ENCODE data around the gene OXA1L. TPM values are rescaled to one million over a fixed set of nuclear protein-coding genes. Genes with fewer than 3 reads are reported as not detected.

Gene OXA1L
- total and polyA plus RNA-seq, 2 donors from 2014 or later, result 80.8 to 101 TPM

DNA sequence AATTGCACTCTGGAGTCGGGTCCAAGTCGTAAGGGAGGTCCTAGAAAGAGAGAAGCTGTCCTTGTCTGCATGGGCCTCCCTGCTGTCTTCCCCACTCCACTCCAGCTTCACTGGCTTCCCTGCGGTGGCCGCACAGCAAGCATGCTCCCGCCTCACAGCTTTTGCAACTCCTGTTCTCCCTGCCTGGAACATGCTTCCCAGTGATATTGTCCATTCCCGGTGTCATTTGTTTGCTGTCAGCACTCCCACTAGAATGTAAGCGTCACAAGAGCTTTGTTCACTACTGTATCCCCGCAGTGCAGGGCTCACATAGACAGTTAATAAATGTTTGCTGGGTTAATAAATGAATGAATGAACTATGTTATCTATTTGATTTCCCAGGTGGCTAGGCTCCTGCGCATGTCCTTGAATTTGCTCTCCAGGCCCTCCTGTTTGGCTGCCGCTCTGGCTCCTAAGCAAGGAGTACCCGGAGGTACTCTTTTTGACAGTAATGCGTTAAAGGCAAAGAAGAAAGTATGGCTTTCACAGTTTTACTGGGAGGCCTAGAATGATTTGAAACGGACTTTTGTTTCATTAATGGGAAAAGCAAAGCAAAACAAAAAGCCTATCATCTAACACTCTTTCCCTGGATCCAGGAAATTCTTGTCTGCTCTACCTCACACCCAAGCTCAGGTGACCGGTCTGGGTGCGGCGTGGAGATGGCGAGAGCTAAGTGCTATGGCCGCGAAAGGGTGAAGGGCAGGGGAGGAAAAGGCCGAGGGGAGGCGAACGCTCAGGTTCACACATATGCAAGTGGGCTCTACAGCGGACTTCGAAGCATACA is 54.9 kb downstream of the OXA1L start:
- no peak overlapping the region for H3K9ac ChIP-seq (ENCODE audit: low read length in 3 of 3)
- H3K27ac ChIP-seq (ENCODE audit: low read depth in 2 of 2, low read length in 2 of 2), result peak overlapping the region; percentile 40 to 67
- peak overlapping the region in 1 of 3 donors; percentile 47 for H3K4me3 ChIP-seq (ENCODE audit: low read length in 3 of 3)
- TF ChIP-seq, protein P1, sequence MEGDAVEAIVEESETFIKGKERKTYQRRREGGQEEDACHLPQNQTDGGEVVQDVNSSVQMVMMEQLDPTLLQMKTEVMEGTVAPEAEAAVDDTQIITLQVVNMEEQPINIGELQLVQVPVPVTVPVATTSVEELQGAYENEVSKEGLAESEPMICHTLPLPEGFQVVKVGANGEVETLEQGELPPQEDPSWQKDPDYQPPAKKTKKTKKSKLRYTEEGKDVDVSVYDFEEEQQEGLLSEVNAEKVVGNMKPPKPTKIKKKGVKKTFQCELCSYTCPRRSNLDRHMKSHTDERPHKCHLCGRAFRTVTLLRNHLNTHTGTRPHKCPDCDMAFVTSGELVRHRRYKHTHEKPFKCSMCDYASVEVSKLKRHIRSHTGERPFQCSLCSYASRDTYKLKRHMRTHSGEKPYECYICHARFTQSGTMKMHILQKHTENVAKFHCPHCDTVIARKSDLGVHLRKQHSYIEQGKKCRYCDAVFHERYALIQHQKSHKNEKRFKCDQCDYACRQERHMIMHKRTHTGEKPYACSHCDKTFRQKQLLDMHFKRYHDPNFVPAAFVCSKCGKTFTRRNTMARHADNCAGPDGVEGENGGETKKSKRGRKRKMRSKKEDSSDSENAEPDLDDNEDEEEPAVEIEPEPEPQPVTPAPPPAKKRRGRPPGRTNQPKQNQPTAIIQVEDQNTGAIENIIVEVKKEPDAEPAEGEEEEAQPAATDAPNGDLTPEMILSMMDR (IDR thresholded peaks at IDR 0.05; ENCODE audit: borderline replicate concordance, extremely low read depth, insufficient read depth), result no peak
- FAIRE-seq (no peak), DNase-seq (peak in 4 of 5 donors; percentile 52 to 77 (median 66))
- no peaks in the 10 kb centered on the region for H3K9me3 ChIP-seq (ENCODE audit: control insufficient read depth in 2 of 3, insufficient read depth in 1 of 3, low read length in 3 of 3)
- intact Hi-C loops (cut with DNase I), result no loop called here
- no peaks in the 10 kb centered on the region for H3K27me3 ChIP-seq (ENCODE audit: control insufficient read depth, insufficient read depth, low read length)
- no peaks in the 10 kb centered on the region for H3K36me3 ChIP-seq (ENCODE audit: control insufficient read depth in 2 of 3, insufficient read depth in 3 of 3, low read length in 3 of 3)
- peaks cover 0 to 16% (median 13%) of the 10 kb centered on the region in 3 donors for H3K4me1 ChIP-seq (ENCODE audit: control insufficient read depth in 2 of 3, insufficient read depth in 2 of 3, low read depth in 1 of 3, low read length in 3 of 3)

GRCh38 chr14:22822016-22822570 is 55.6 kb downstream of the OXA1L start:
- Histone ChIP-seq H3K9me3 (ENCODE audit: control insufficient read depth in 2 of 3, insufficient read depth in 1 of 3, low read length in 3 of 3) (no peaks in the 10 kb centered on the region), H3K36me3 (ENCODE audit: control insufficient read depth in 2 of 3, insufficient read depth in 3 of 3, low read length in 3 of 3) (no peaks in the 10 kb centered on the region), H3K27ac (ENCODE audit: low read depth in 2 of 2, low read length in 2 of 2) (peak overlapping the region; percentile 67 to 70), H3K4me1 (ENCODE audit: control insufficient read depth in 2 of 3, insufficient read depth in 2 of 3, low read depth in 1 of 3, low read length in 3 of 3) (peaks cover 0 to 16% (median 13%) of the 10 kb centered on the region in 3 donors), H3K27me3 (ENCODE audit: control insufficient read depth, insufficient read depth, low read length) (no peaks in the 10 kb centered on the region), H3K4me3 (ENCODE audit: low read length in 3 of 3) (peak overlapping the region; percentile 11 to 47 (median 35)), H3K9ac (ENCODE audit: low read length in 3 of 3) (peak overlapping the region in 1 of 3 donors; percentile 58)
- DNase-seq (peak in 3 of 5 donors; percentile 22 to 82 (median 80)), FAIRE-seq (no peak)
- intact Hi-C loops (cut with DNase I), result no loop called here
- TF ChIP-seq, protein P1 (IDR thresholded peaks at IDR 0.05; ENCODE audit: borderline replicate concordance, extremely low read depth, insufficient read depth), result no peak

Other genes starting within 250 kb of the OXA1L start
- gene DAD1, start 177.5 kb upstream of the OXA1L start, total RNA-seq, result 205 TPM
- 523 TPM for gene DAD1, start 177.5 kb upstream of the OXA1L start, polyA plus RNA-seq (ENCODE audit: insufficient read depth, low read depth, low replicate concordance)
- 34.1 TPM for gene ABHD4, start 168.4 kb upstream of the OXA1L start, total RNA-seq
- 45.2 TPM for gene ABHD4, start 168.4 kb upstream of the OXA1L start, polyA plus RNA-seq (ENCODE audit: insufficient read depth, low read depth, low replicate concordance)
- gene OR6J1, start 122.3 kb upstream of the OXA1L start, total RNA-seq, result not detected
- gene OR6J1, start 122.3 kb upstream of the OXA1L start, polyA plus RNA-seq (ENCODE audit: insufficient read depth, low read depth, low replicate concordance), result not detected
- gene SLC7A7, start 48.7 kb downstream of the OXA1L start, total RNA-seq, result 26.6 TPM
- gene SLC7A7, start 48.7 kb downstream of the OXA1L start, polyA plus RNA-seq (ENCODE audit: insufficient read depth, low read depth, low replicate concordance), result 235 TPM
- 74.3 TPM for gene MRPL52, start 63.2 kb downstream of the OXA1L start, total RNA-seq
- gene MRPL52, start 63.2 kb downstream of the OXA1L start, polyA plus RNA-seq (ENCODE audit: insufficient read depth, low read depth, low replicate concordance), result 255 TPM
- gene MMP14, start 69.9 kb downstream of the OXA1L start, total RNA-seq, result 108 TPM
- 30.1 TPM for gene MMP14, start 69.9 kb downstream of the OXA1L start, polyA plus RNA-seq (ENCODE audit: insufficient read depth, low read depth, low replicate concordance)
- gene LRP10, start 105.1 kb downstream of the OXA1L start, total RNA-seq, result 207 TPM
- 74.7 TPM for gene LRP10, start 105.1 kb downstream of the OXA1L start, polyA plus RNA-seq (ENCODE audit: insufficient read depth, low read depth, low replicate concordance)
- 0.63 TPM for gene REM2, start 116.5 kb downstream of the OXA1L start, total RNA-seq
- 0.77 TPM for gene REM2, start 116.5 kb downstream of the OXA1L start, polyA plus RNA-seq (ENCODE audit: insufficient read depth, low read depth, low replicate concordance)
- 93.6 TPM for gene RBM23, start 152.5 kb downstream of the OXA1L start, total RNA-seq
- gene RBM23, start 152.5 kb downstream of the OXA1L start, polyA plus RNA-seq (ENCODE audit: insufficient read depth, low read depth, low replicate concordance), result 44.8 TPM
- 58.7 TPM for gene PRMT5, start 162.7 kb downstream of the OXA1L start, total RNA-seq
- 64.2 TPM for gene PRMT5, start 162.7 kb downstream of the OXA1L start, polyA plus RNA-seq (ENCODE audit: insufficient read depth, low read depth, low replicate concordance)
- 38.1 TPM for gene HAUS4, start 190.4 kb downstream of the OXA1L start, total RNA-seq
- gene HAUS4, start 190.4 kb downstream of the OXA1L start, polyA plus RNA-seq (ENCODE audit: insufficient read depth, low read depth, low replicate concordance), result 35.8 TPM
- 28.5 TPM for gene AJUBA, start 215.9 kb downstream of the OXA1L start, total RNA-seq
- 14.6 TPM for gene AJUBA, start 215.9 kb downstream of the OXA1L start, polyA plus RNA-seq (ENCODE audit: insufficient read depth, low read depth, low replicate concordance)
- 9.5 TPM for gene C14orf93, start 243.5 kb downstream of the OXA1L start, total RNA-seq
- 9.6 TPM for gene C14orf93, start 243.5 kb downstream of the OXA1L start, polyA plus RNA-seq (ENCODE audit: insufficient read depth, low read depth, low replicate concordance)

Measured in kidney (tissue), 14 donors.